HG02943 (cell line): ENCODE measurements around the gene MID1.

Source experiments
- ATAC-seq: cut with Tn5 transposase; IDR thresholded peaks from one replicate; pipeline ENCODE4 v1.9.1; 2021; ENCODE audit warnings: mild to moderate bottlenecking, low read depth, moderate library complexity; ENCODE audit not compliant: unreplicated experiment

MID1 gene

DNA sequence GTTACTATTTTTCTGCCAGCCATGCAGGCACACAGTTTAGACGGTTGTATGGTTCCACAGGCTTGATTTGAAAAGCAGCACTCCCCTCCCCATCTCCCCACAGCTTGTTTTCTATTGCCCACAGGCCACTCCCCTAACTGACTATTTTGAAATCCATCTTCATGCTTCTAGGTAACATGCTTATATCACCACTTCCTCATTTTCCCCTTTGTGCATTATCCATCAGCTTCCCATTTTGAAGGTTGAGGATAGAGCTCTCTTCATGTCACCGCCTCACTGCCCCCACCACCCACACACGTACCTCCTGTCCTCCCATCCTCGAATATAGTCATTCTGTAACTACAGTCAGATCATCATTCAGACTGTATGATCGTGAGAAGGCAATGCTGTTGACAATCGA is 224.7 kb downstream of the MID1 start:
- no peak for ATAC-seq
